ENCODE results near the gene SYNPO2. TPM values are rescaled to one million over a fixed set of nuclear protein-coding genes. Genes with fewer than 3 reads are reported as not detected.

SYNPO2 gene
- total RNA-seq, 1 experiment from 2014 or later = 0.93 TPM

DNA sequence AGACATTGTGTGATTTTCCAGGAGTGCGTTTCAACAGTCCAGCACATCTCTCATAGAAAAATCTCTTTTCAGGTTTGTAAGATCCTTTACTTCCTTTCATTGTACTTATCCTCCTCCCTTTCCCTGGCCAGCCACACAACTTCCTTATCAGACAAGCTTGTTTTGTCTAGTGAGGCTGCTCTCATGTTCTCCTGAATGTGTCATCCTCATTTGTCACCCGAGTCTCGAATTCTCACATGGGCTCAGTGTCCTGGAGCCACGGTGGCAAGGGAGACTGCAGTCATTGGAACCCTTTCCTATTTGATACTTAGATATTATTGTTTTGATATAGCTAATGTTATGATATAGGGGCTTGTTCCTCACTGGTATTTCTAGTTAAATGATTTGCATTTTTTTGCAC lies 16.9 kb downstream of the SYNPO2 start:
- Histone ChIP-seq H3K27ac (ENCODE audit: low read depth, low read length) (no peak overlapping the region), H3K4me1 (ENCODE audit: control insufficient read depth in 1 of 2, insufficient read depth in 2 of 2, low read length in 2 of 2) (no peaks in the 10 kb centered on the region; a peak in 1 of 4 replicates), H3K9ac (ENCODE audit: low read length) (no peak overlapping the region), H3K4me2 (ENCODE audit: low read length) (no peak overlapping the region), H3K27me3 (ENCODE audit: insufficient read depth, low read length) (no peaks in the 10 kb centered on the region), H4K20me1 (ENCODE audit: insufficient read depth) (no peaks in the 10 kb centered on the region), H3K4me3 (replicated peaks in 1 of 2; ENCODE audit: low read depth in 1 of 2, low read length in 2 of 2) (no peak overlapping the region), H3K9me3 (ENCODE audit: control insufficient read depth in 1 of 2, insufficient read depth in 1 of 2, low read depth in 1 of 2, low read length in 2 of 2) (no peaks in the 10 kb centered on the region), H2AFZ (ENCODE audit: low read depth, low read length, poor library complexity, severe bottlenecking) (no peak overlapping the region), H3K9me2 (ENCODE audit: insufficient read depth) (no peaks in the 10 kb centered on the region), H3K36me3 (ENCODE audit: control insufficient read depth in 1 of 2, insufficient read depth in 2 of 2, low read length in 2 of 2) (no peaks in the 10 kb centered on the region), H3K79me2 (ENCODE audit: insufficient read depth, low read length) (no peaks in the 10 kb centered on the region)
- ChIA-PET POLR2A (no interaction called here), CTCF (no interaction called here), RAD21 (ENCODE audit: low non-redundant PET in 1 of 2, low total read pairs in 2 of 2, uncharacterized antibody in 2 of 2, unreplicated experiment in 2 of 2) (no interaction called here)
- no peak for TF ChIP-seq JUND (IDR thresholded peaks at IDR 0.05)
- ATAC-seq (no peak), DNase-seq (ENCODE audit: low read depth, low spot score) (no peak)
- no TSS peak for BruUV-seq (replicated peaks)
- intact Hi-C loops (cut with micrococcal nuclease) = no loop called here

DNA sequence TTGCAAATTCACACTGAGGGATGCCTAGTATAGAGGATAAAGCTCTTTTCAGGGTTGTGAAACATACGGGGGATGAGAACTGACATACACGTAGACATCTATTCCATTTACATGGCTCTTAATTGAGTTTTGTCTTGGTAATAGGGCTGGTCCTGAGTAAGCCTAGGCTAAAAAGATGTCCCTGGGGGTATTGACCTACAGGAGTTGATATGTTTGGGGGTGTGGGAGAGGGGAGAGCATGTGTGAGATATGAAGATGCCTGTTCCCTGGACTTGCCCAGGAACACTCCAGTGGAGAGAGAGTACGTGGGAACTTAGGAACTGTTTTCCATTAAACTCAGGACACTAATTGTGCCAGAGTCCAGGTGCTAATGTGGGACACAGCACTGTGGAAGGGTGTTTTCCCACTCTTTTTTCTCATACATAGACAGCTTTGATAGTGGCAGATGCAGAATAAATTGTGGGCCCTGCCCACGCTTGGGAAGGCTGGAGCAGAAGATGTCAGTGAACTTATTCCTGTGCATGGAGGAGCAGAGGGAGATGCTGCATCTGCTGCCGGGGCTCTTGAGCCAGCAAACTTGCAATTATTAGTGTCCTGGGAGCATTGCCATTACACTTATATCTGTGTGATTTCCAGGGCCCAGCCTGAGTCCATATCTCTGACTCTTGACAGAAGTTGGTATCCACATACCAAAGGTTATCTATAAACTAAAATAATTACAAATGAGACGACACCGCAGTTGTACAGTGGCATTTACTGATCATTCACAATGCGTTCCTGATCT lies 20.7 kb downstream of the SYNPO2 start:
- ChIA-PET CTCF (no interaction called here), RAD21 (ENCODE audit: low non-redundant PET in 1 of 2, low total read pairs in 2 of 2, uncharacterized antibody in 2 of 2, unreplicated experiment in 2 of 2) (no interaction called here), POLR2A (no interaction called here)
- Histone ChIP-seq H3K36me3 (ENCODE audit: control insufficient read depth in 1 of 2, insufficient read depth in 2 of 2, low read length in 2 of 2) (no peaks in the 10 kb centered on the region), H3K4me2 (ENCODE audit: low read length) (no peak overlapping the region), H3K79me2 (ENCODE audit: insufficient read depth, low read length) (no peaks in the 10 kb centered on the region), H3K9me3 (ENCODE audit: control insufficient read depth in 1 of 2, insufficient read depth in 1 of 2, low read depth in 1 of 2, low read length in 2 of 2) (no peaks in the 10 kb centered on the region), H3K9ac (ENCODE audit: low read length) (no peak overlapping the region), H3K4me1 (ENCODE audit: control insufficient read depth in 1 of 2, insufficient read depth in 2 of 2, low read length in 2 of 2) (no peaks in the 10 kb centered on the region; a peak in 1 of 4 replicates), H3K4me3 (replicated peaks in 1 of 2; ENCODE audit: low read depth in 1 of 2, low read length in 2 of 2) (no peak overlapping the region), H3K27ac (ENCODE audit: low read depth, low read length) (no peak overlapping the region), H3K27me3 (ENCODE audit: insufficient read depth, low read length) (no peaks in the 10 kb centered on the region), H3K9me2 (ENCODE audit: insufficient read depth) (no peaks in the 10 kb centered on the region), H2AFZ (ENCODE audit: low read depth, low read length, poor library complexity, severe bottlenecking) (no peak overlapping the region), H4K20me1 (ENCODE audit: insufficient read depth) (no peaks in the 10 kb centered on the region)
- no peak for ATAC-seq
- intact Hi-C loops (cut with micrococcal nuclease) = no loop called here
- TF ChIP-seq CTCF (IDR thresholded peaks at IDR 0.05 in 2 of 3, conservative IDR thresholded peaks at IDR 0.05 in 1 of 3; ENCODE audit: borderline replicate concordance in 1 of 3, insufficient read depth in 1 of 3, low read depth in 2 of 3, low read length in 2 of 3) (no peak), EZH2 (IDR thresholded peaks at IDR 0.05) (no peak), EZH2phosphoT487 (IDR thresholded peaks at IDR 0.05; ENCODE audit: borderline replicate concordance) (no peak)
- TF ChIP-seq, protein P1, sequence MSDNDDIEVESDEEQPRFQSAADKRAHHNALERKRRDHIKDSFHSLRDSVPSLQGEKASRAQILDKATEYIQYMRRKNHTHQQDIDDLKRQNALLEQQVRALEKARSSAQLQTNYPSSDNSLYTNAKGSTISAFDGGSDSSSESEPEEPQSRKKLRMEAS (IDR thresholded peaks at IDR 0.05) = no peak
- DNase-seq (ENCODE audit: low read depth, low spot score) = no peak
- no TSS peak for BruUV-seq (replicated peaks)
